Heart left ventricle (tissue), 13 donors: ENCODE data around the gene SLC25A43.

Experiments used
- POLR2A ChIP-seq, 2 donors: fragments of 450-650 bp; IDR thresholded peaks; one replicate each; pipeline ENCODE4 v1.6.1; 2017; ENCODE audit warnings: antibody characterized with exemption in 2 of 2, mild to moderate bottlenecking in 2 of 2, moderate library complexity in 2 of 2
- TF ChIP-seq, protein P1 (sequence below), 12 donors: fragments of 200-600 bp; sonication (generic) in 4 of 12; IDR thresholded peaks; one replicate each; pipeline versions ENCODE4 v1.5.0 to v1.8.0; 2018 to 2022; ENCODE audit warnings: antibody characterized with exemption in 12 of 12, mild to moderate bottlenecking in 5 of 12
- donor health status: ischemic (EF 13 %, LVEDD 7.1; RV severe dilation, severe dysfunction).
- donor health status: DM: no; HTN: yes; CAD: no.
- donor health status: DM: no; HTN: no; CAD: no.
- donor health status: ischemic (EF 25% LVEDD 6.9; RV normal size, moderate dysfunction).
- donor health status: ischemic (EF 25% LVEDD 5.7; RV mildly dilated, moderate dysfunction).
- donor health status: ischemic (EF 35%, LVEDD 5.7; RV mildly dilated, moderate dysfunction).
- donor health status: nonischemic (EF 11% LVEDD 7.7; RV severe dilation, severe dysfunction).
- donor health status: DM: yes; HTN: yes; CAD: no.
- donor health status: PGD.
- donor health status: ischemic (EF 29% LVEDD 5.4; RV normal size, mild dysfunction).
- donor health status: nonischemic (EF 23%, LVEDD 6.1; RV moderate dilation, normal function).

DNA sequence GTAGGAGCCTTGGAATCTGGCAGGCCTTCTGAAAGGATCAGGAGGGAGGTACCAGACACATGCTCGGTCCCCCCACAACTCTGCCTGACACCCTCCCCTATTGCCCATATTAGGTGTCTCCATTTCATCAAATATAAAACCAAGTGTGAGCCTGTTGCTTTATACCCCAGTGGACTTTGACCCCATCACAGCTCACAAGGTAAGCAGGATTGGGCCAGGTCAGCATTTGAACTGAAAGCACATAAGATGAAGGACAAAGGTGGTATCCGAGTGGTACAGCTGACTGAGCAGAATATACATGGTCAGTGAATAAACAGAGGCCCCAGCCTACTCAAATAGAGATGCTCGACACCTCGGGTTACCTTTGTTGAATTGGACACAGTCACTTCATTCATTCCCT, 20.0 kb downstream of the SLC25A43 start:
- TF ChIP-seq, protein P1, sequence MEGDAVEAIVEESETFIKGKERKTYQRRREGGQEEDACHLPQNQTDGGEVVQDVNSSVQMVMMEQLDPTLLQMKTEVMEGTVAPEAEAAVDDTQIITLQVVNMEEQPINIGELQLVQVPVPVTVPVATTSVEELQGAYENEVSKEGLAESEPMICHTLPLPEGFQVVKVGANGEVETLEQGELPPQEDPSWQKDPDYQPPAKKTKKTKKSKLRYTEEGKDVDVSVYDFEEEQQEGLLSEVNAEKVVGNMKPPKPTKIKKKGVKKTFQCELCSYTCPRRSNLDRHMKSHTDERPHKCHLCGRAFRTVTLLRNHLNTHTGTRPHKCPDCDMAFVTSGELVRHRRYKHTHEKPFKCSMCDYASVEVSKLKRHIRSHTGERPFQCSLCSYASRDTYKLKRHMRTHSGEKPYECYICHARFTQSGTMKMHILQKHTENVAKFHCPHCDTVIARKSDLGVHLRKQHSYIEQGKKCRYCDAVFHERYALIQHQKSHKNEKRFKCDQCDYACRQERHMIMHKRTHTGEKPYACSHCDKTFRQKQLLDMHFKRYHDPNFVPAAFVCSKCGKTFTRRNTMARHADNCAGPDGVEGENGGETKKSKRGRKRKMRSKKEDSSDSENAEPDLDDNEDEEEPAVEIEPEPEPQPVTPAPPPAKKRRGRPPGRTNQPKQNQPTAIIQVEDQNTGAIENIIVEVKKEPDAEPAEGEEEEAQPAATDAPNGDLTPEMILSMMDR (IDR thresholded peaks at IDR 0.05), result no peak
- TF ChIP-seq POLR2A (IDR thresholded peaks at IDR 0.05), result no peak
